HFF-Myc (cell line): ENCODE results near the gene DEF6.
"Not testable (repeated sequence)": the region's sequence is repeated elsewhere in the genome, so short reads cannot be mapped to it uniquely, and the experiment has no call there.

ENCODE experiments used
- DNase-seq: peaks from one replicate; pipeline ENCODE4 v3.0.0-alpha.2; 2011; ENCODE audit warnings: low read depth; ENCODE audit errors: extremely low read depth
- H3K4me3 ChIP-seq: replicated peaks from 2 replicates; pipeline ENCODE4 v1.5.1; 2011; ENCODE audit warnings: low read depth, mild to moderate bottlenecking, control low read depth, low read length
- CTCF ChIP-seq: IDR thresholded peaks from 2 replicates; pipeline ENCODE4 v1.5.1; 2012; ENCODE audit warnings: mild to moderate bottlenecking, low read depth, low read length, control low read depth; ENCODE audit errors: missing control alignments

The DEF6 gene

GRCh38 chr6:35299674-35300073, 2.1 kb downstream of the DEF6 start:
- no peak for TF ChIP-seq CTCF
- no peak overlapping the region for H3K4me3 ChIP-seq
- DNase-seq, result no peak

- no peak for DNase-seq
- H3K4me3 ChIP-seq, result no peak overlapping the region
Measured at GRCh38 chr6:35300848-35301247, 3.2 kb downstream of the DEF6 start.

GRCh38 chr6:35302604-35303241, 5.1 kb downstream of the DEF6 start:
- no peak overlapping the region for H3K4me3 ChIP-seq
- no peak for DNase-seq
- TF ChIP-seq CTCF, result no peak

More at GRCh38 chr6:35300848-35301247, 3.2 kb downstream of the DEF6 start:
- no peak for TF ChIP-seq CTCF

- DNase-seq, result no peak
- no peak overlapping the region for H3K4me3 ChIP-seq
- no peak for TF ChIP-seq CTCF
Measured at GRCh38 chr6:35304299-35304698, 6.7 kb downstream of the DEF6 start.

GRCh38 chr6:35305117-35305516, 7.5 kb downstream of the DEF6 start:
- no peak overlapping the region for H3K4me3 ChIP-seq
- no peak for TF ChIP-seq CTCF
- no peak for DNase-seq

- not testable (repeated sequence) for DNase-seq, H3K4me3 ChIP-seq
Measured at GRCh38 chr6:35307138-35307537, 9.5 kb downstream of the DEF6 start.

GRCh38 chr6:35308543-35308942, 10.9 kb downstream of the DEF6 start:
- DNase-seq, H3K4me3 ChIP-seq: not testable (repeated sequence)

GRCh38 chr6:35309611-35310264, 12.1 kb downstream of the DEF6 start:
- DNase-seq, result no peak
- no peak overlapping the region for H3K4me3 ChIP-seq
- no peak for TF ChIP-seq CTCF
